Liver (tissue), 9 donors: ENCODE data around the gene SERINC3. TPM values are rescaled to one million over a fixed set of nuclear protein-coding genes. Genes with fewer than 3 reads are reported as not detected.

Experiments used
- DNase-seq: peaks from one replicate; pipeline ENCODE4 v3.0.0-alpha.2; 2017; ENCODE audit warnings: low spot score
- H3K27ac ChIP-seq, 2 donors: one replicate each; pipeline ENCODE4 v1.7.0; 2013; ENCODE audit warnings: inconsistent platforms in 2 of 2, low read length in 2 of 2, control low read depth in 1 of 2, low read depth in 1 of 2, mild to moderate bottlenecking in 1 of 2
- H3K27me3 ChIP-seq, 4 donors: one replicate each; pipeline versions ENCODE4 v1.6.1 to v1.7.0; 2013; ENCODE audit warnings: low read length in 3 of 4, inconsistent platforms in 1 of 4, mild to moderate bottlenecking in 1 of 4, moderate library complexity in 1 of 4; ENCODE audit not compliant: control insufficient read depth in 4 of 4, insufficient read depth in 4 of 4
- H3K36me3 ChIP-seq, 4 donors: one replicate each; pipeline versions ENCODE4 v1.6.1 to v1.7.0; 2013; ENCODE audit warnings: low read length in 3 of 4, mild to moderate bottlenecking in 3 of 4, low read depth in 1 of 4, moderate library complexity in 1 of 4; ENCODE audit not compliant: control insufficient read depth in 4 of 4, insufficient read depth in 3 of 4
- H3K4me1 ChIP-seq, 4 donors: one replicate each; pipeline versions ENCODE4 v1.6.1 to v1.7.0; 2013; ENCODE audit warnings: low read length in 3 of 4, mild to moderate bottlenecking in 3 of 4, moderate library complexity in 1 of 4; ENCODE audit not compliant: control insufficient read depth in 4 of 4, insufficient read depth in 4 of 4
- H3K4me3 ChIP-seq, 3 donors: one replicate each; pipeline versions ENCODE4 v1.6.1 to v1.7.0; 2013; ENCODE audit warnings: low read length in 3 of 3, control low read depth in 1 of 3, low read depth in 1 of 3, mild to moderate bottlenecking in 1 of 3
- H3K9ac ChIP-seq, 2 donors: one replicate each; pipeline ENCODE4 v1.7.0; 2013; ENCODE audit warnings: low read length in 2 of 2, mild to moderate bottlenecking in 2 of 2, moderate library complexity in 2 of 2, control low read depth in 1 of 2, low read depth in 1 of 2
- H3K9me3 ChIP-seq, 4 donors: one replicate each; pipeline versions ENCODE4 v1.6.1 to v1.7.0; 2013; ENCODE audit warnings: low read length in 3 of 4; ENCODE audit not compliant: control insufficient read depth in 4 of 4
- ATF3 ChIP-seq: IDR thresholded peaks from 2 replicates; pipeline ENCODE4 v1.6.1; 2016; ENCODE audit warnings: antibody characterized with exemption
- CTCF ChIP-seq: fragments of 150-350 bp; IDR thresholded peaks from 2 replicates; pipeline ENCODE4 v1.5.1; 2017; ENCODE audit warnings: improper control_type of control experiment, low read depth, low read length; ENCODE audit not compliant: missing input control
- EGR1 ChIP-seq, 2 donors: IDR thresholded peaks; 2 replicates each; pipeline ENCODE4 v1.6.1; 2016 to 2018; ENCODE audit warnings: antibody characterized with exemption in 2 of 2, low read depth in 2 of 2
- FOXA1 ChIP-seq: IDR thresholded peaks from 2 replicates; pipeline ENCODE4 v1.6.1; 2016; ENCODE audit warnings: antibody characterized with exemption
- FOXA2 ChIP-seq: IDR thresholded peaks from 2 replicates; pipeline ENCODE4 v1.6.1; 2016; ENCODE audit warnings: antibody characterized with exemption
- GABPA ChIP-seq, 2 donors: IDR thresholded peaks in 1 of 2; conservative IDR thresholded peaks in 1 of 2; 2 replicates each; pipeline ENCODE4 v1.6.1; 2016; ENCODE audit warnings: antibody characterized with exemption in 2 of 2, mild to moderate bottlenecking in 1 of 2, moderate library complexity in 1 of 2
- HNF4A ChIP-seq, 2 donors: conservative IDR thresholded peaks; 2 replicates each; pipeline ENCODE4 v1.6.1; 2016; ENCODE audit warnings: antibody characterized with exemption in 2 of 2, mild to moderate bottlenecking in 2 of 2
- HNF4G ChIP-seq: IDR thresholded peaks from 2 replicates; pipeline ENCODE4 v1.6.1; 2016; ENCODE audit warnings: antibody characterized with exemption
- JUND ChIP-seq, 2 donors: IDR thresholded peaks; 2 replicates each; pipeline ENCODE4 v1.6.1; 2016; ENCODE audit warnings: antibody characterized with exemption in 2 of 2
- MAX ChIP-seq: IDR thresholded peaks from 2 replicates; pipeline ENCODE4 v1.6.1; 2016; ENCODE audit warnings: antibody characterized with exemption
- NR2F2 ChIP-seq: IDR thresholded peaks from 2 replicates; pipeline ENCODE4 v1.6.1; 2016; ENCODE audit warnings: antibody characterized with exemption
- RAD21 ChIP-seq, 2 donors: IDR thresholded peaks; 2 replicates each; pipeline ENCODE4 v1.6.1; 2016; ENCODE audit warnings: antibody characterized with exemption in 2 of 2, mild to moderate bottlenecking in 2 of 2
- REST ChIP-seq: IDR thresholded peaks from 2 replicates; pipeline ENCODE4 v1.6.1; 2016; ENCODE audit warnings: antibody characterized with exemption, mild to moderate bottlenecking
- RXRA ChIP-seq, 2 donors: IDR thresholded peaks; 2 replicates each; pipeline ENCODE4 v1.6.1; 2017 to 2018; ENCODE audit warnings: antibody characterized with exemption in 2 of 2, mild to moderate bottlenecking in 1 of 2
- SP1 ChIP-seq: IDR thresholded peaks from 2 replicates; pipeline ENCODE4 v1.6.1; 2018; ENCODE audit warnings: antibody characterized with exemption, mild to moderate bottlenecking
- TAF1 ChIP-seq: conservative IDR thresholded peaks from 2 replicates; pipeline ENCODE4 v1.6.1; 2016; ENCODE audit warnings: antibody characterized with exemption, mild to moderate bottlenecking
- YY1 ChIP-seq: IDR thresholded peaks from 2 replicates; pipeline ENCODE4 v1.6.1; 2016; ENCODE audit warnings: antibody characterized with exemption, mild to moderate bottlenecking
- ZBTB33 ChIP-seq: IDR thresholded peaks from 2 replicates; pipeline ENCODE4 v1.6.1; 2016; ENCODE audit warnings: antibody characterized with exemption
- WGBS: extraction: QIAGEN DNeasy Blood & Tissue Kit; methylation state at CpG from one replicate; pipeline ENCODE4 v1.1.7; 2013; 5-methylcytosine and 5-hydroxymethylcytosine counted together
- polyA plus RNA-seq, 2 donors: library from polyadenylated mRNA; stranded (reverse) in 1 of 2; unstranded in 1 of 2; fragments of 200-250 nt in 1 of 2; fragments of >200 nt in 1 of 2; fragmentation: Nextera tagmentation in 1 of 2; extraction: Ambion mirVana in 1 of 2; gene quantifications; one replicate each; pipeline versions ENCODE4 v1.2.1 to v1.2.3, GENCODE V29; 2013 to 2015
- total RNA-seq, 2 donors: library from RNA; depleted of rRNA; stranded (reverse); fragments of >200 nt; gene quantifications; one replicate each; pipeline ENCODE4 v1.2.3, GENCODE V29; 2014
- donor health status: healthy.
- donor health status: healthy.
- donor health status: healthy.
- donor health status: healthy.
- donor health status: healthy.

Gene SERINC3
- total and polyA plus RNA-seq, 4 donors = 51.1 to 70.0 (median 58.5) TPM

GRCh38 chr20:44464514-44464913 is 57.4 kb downstream of the SERINC3 start:
- WGBS = 79% methylated on average over 3 of the region's 3 CpGs
- H3K4me1 ChIP-seq = peaks cover 22 to 77% (median 61%) of the 10 kb centered on the region in 4 donors
- H3K27ac ChIP-seq = peak overlapping the region; percentile 92 to 94

More at GRCh38 chr20:44464514-44464913, 57.4 kb downstream of the SERINC3 start:
- no peak overlapping the region for H3K4me3 ChIP-seq
- H3K9ac ChIP-seq = peak overlapping the region in 1 of 2 donors; percentile 88
- no peak for TF ChIP-seq ZBTB33
- no peak for TF ChIP-seq RAD21 (IDR thresholded peaks at IDR 0.05)
- TF ChIP-seq JUND (IDR thresholded peaks at IDR 0.05) = no peak
- TF ChIP-seq REST = no peak
- TF ChIP-seq HNF4G = no peak
- no peak for TF ChIP-seq FOXA1
- no peak for TF ChIP-seq MAX
- TF ChIP-seq EGR1 (IDR thresholded peaks at IDR 0.05; ENCODE audit: low read depth in 2 of 2) = no peak
- TF ChIP-seq NR2F2 = no peak
- TF ChIP-seq YY1 = no peak
- no peak for TF ChIP-seq FOXA2
- no peak for TF ChIP-seq GABPA (IDR thresholded peaks at IDR 0.05 in 1 of 2, conservative IDR thresholded peaks at IDR 0.05 in 1 of 2)
- no peak for TF ChIP-seq SP1
- no peak for TF ChIP-seq RXRA (IDR thresholded peaks at IDR 0.05)
- TF ChIP-seq ATF3 = no peak
- TF ChIP-seq HNF4A (conservative IDR thresholded peaks at IDR 0.05) = no peak
- TF ChIP-seq CTCF = no peak
- TF ChIP-seq TAF1 = no peak
- DNase-seq = no peak
- H3K9me3 ChIP-seq = no peaks in the 10 kb centered on the region
- H3K36me3 ChIP-seq = no peaks in the 10 kb centered on the region
- H3K27me3 ChIP-seq = no peaks in the 10 kb centered on the region
